A549 (cell line): ENCODE results near the gene MBNL1. TPM values are rescaled to one million over a fixed set of nuclear protein-coding genes. Genes with fewer than 3 reads are reported as not detected.

Experiments
- ATAC-seq, 2 experiments: fragments of 200-7000 bp in 1 of 2; fragments of >200 bp in 1 of 2; cut with Nextera tagmentation in 1 of 2; cut with Tn5 transposase in 1 of 2; 3 replicates each; pipeline versions ENCODE4 v1.8.0 to v1.9.1; 2018 to 2020; ENCODE audit warnings: mild to moderate bottlenecking in 1 of 2, moderate library complexity in 1 of 2
- CTCF ChIA-PET: fragments of 300-600 bp; sonication (Branson Sonifier 250); formaldehyde crosslinking; extraction: SDS; loops from one replicate; lab custom pipeline; 2021; ENCODE audit warnings: antibody characterized with exemption, inconsistent platforms; lab: Yijun Ruan, JAX
- POLR2A ChIA-PET: fragments of 350-600 bp; formaldehyde crosslinking; extraction: SDS; loops from one replicate; lab custom pipeline; 2021; ENCODE audit warnings: antibody characterized with exemption, inconsistent platforms; lab: Yijun Ruan, JAX
- DNase-seq, 2 experiments: peaks; one replicate each; pipeline versions ENCODE4 v3.0.0 to v3.0.0-alpha.2; 2011 to 2016; ENCODE audit warnings: low read depth in 1 of 2, low spot score in 1 of 2
- FAIRE-seq: peaks from 2 replicates; lab custom pipeline; 2011; peaks lifted over from hg19 to GRCh38; lab: Jason Lieb, UNC
- H3K27ac ChIP-seq, 2 experiments: fragments of >200 bp; sonication (Bioruptor Twin); formaldehyde crosslinking; 3 replicates each; pipeline ENCODE4 v1.5.1; 2016 to 2017
- H3K4me1 ChIP-seq: fragments of >200 bp; sonication (Bioruptor Twin); formaldehyde crosslinking; 3 replicates; pipeline ENCODE4 v1.6.1; 2016
- H3K4me2 ChIP-seq: fragments of >200 bp; sonication (Bioruptor Twin); formaldehyde crosslinking; 3 replicates; pipeline ENCODE4 v1.6.1; 2016
- H3K4me3 ChIP-seq: fragments of >200 bp; sonication (Bioruptor Twin); formaldehyde crosslinking; 3 replicates; pipeline ENCODE4 v1.5.1; 2016
- H3K9me3 ChIP-seq: fragments of >200 bp; sonication (Bioruptor Twin); formaldehyde crosslinking; 3 replicates; pipeline ENCODE4 v1.6.1; 2016
- CBX2 ChIP-seq: fragments of 200-600 bp; sonication (generic); IDR thresholded peaks from 2 replicates; pipeline ENCODE4 v1.6.1; 2016; ENCODE audit warnings: low read depth, mild to moderate bottlenecking, borderline replicate concordance
- CBX8 ChIP-seq: fragments of 200-600 bp; sonication (generic); IDR thresholded peaks from 2 replicates; pipeline ENCODE4 v1.6.1; 2016
- EHMT2 ChIP-seq: fragments of 200-600 bp; sonication (generic); IDR thresholded peaks from 2 replicates; pipeline ENCODE4 v1.6.1; 2016; ENCODE audit warnings: antibody characterized with exemption, low read depth, mild to moderate bottlenecking, moderate library complexity
- EP300 ChIP-seq, 2 experiments: fragments of >200 bp; sonication (Bioruptor Twin); formaldehyde crosslinking; IDR thresholded peaks; 2 replicates in 1 of 2; 3 replicates in 1 of 2; pipeline ENCODE4 v1.6.1; 2016 to 2017
- ESRRA ChIP-seq: fragments of 150-350 bp; IDR thresholded peaks from 2 replicates; pipeline ENCODE4 v1.6.1; 2014; ENCODE audit warnings: mild to moderate bottlenecking, low read length, borderline replicate concordance
- FOXS1 ChIP-seq: fragments of 250-450 bp; sonication (Bioruptor Pico); IDR thresholded peaks from 2 replicates; pipeline ENCODE4 v1.5.0; 2020; ENCODE audit warnings: mild to moderate bottlenecking, moderate library complexity
- HEYL ChIP-seq: fragments of 250-450 bp; sonication (Bioruptor Pico); IDR thresholded peaks from 2 replicates; pipeline ENCODE4 v1.8.0; 2021; ENCODE audit warnings: mild to moderate bottlenecking, moderate library complexity
- HOXB13 ChIP-seq: fragments of 250-450 bp; sonication (Bioruptor Pico); IDR thresholded peaks from 2 replicates; pipeline ENCODE4 v1.5.0; 2020; ENCODE audit warnings: low read depth, mild to moderate bottlenecking, moderate library complexity
- KDM1A ChIP-seq: fragments of 200-600 bp; sonication (generic); IDR thresholded peaks from 2 replicates; pipeline ENCODE4 v1.6.1; 2016; ENCODE audit warnings: low read depth, mild to moderate bottlenecking
- MAFK ChIP-seq: fragments of 450-650 bp; IDR thresholded peaks from 2 replicates; pipeline ENCODE4 v1.6.1; 2014; ENCODE audit not compliant: partially characterized antibody
- NFE2L2 ChIP-seq: fragments of 150-350 bp; conservative IDR thresholded peaks from 2 replicates; pipeline ENCODE4 v1.6.1; 2014; ENCODE audit warnings: low read length
- NPAS2 ChIP-seq: fragments of 250-450 bp; sonication (Bioruptor Pico); IDR thresholded peaks from 2 replicates; pipeline ENCODE4 v1.8.0; 2022; ENCODE audit warnings: mild to moderate bottlenecking, moderate library complexity, borderline replicate concordance
- NR3C1 ChIP-seq: fragments of >200 bp; sonication (Bioruptor Twin); formaldehyde crosslinking; IDR thresholded peaks from 3 replicates; pipeline ENCODE4 v1.6.1; 2017
- REST ChIP-seq: fragments of 200-600 bp; sonication (generic); IDR thresholded peaks from 2 replicates; pipeline ENCODE4 v1.6.1; 2016; ENCODE audit warnings: antibody characterized with exemption, mild to moderate bottlenecking, moderate library complexity
- SMC3 ChIP-seq: fragments of >200 bp; sonication (Bioruptor Twin); formaldehyde crosslinking; IDR thresholded peaks from 3 replicates; pipeline ENCODE4 v1.6.1; 2018; ENCODE audit warnings: inconsistent platforms
- USF2 ChIP-seq: fragments of 450-650 bp; IDR thresholded peaks from 2 replicates; pipeline ENCODE4 v1.6.1; 2014; ENCODE audit warnings: antibody characterized with exemption
- ZC3H11A ChIP-seq: fragments of 450-650 bp; IDR thresholded peaks from 2 replicates; pipeline ENCODE4 v1.6.1; 2014; ENCODE audit warnings: antibody characterized with exemption, mild to moderate bottlenecking
- ZFP36 ChIP-seq: fragments of 450-650 bp; IDR thresholded peaks from 2 replicates; pipeline ENCODE4 v1.6.1; 2014; ENCODE audit warnings: borderline replicate concordance; ENCODE audit not compliant: partially characterized antibody
- ZNF302 ChIP-seq: fragments of 250-450 bp; sonication (Bioruptor Pico); IDR thresholded peaks from 2 replicates; pipeline ENCODE4 v1.9.0; 2021; ENCODE audit warnings: inconsistent platforms, mild to moderate bottlenecking, moderate library complexity
- WGBS: methylation state at CpG from one replicate; pipeline ENCODE4 v1.1.6; 2017; ENCODE audit errors: missing lambda C conversion rate; 5-methylcytosine and 5-hydroxymethylcytosine counted together
- polyA plus RNA-seq, 4 experiments: library from polyadenylated mRNA; depleted of rRNA in 3 of 4; stranded (reverse); fragments of >200 nt; fragmentation: RNase III in 1 of 4; extraction: RNeasy Plus Mini Kit Qiagen cat#74134 plus additional on column Dnase treatment in 1 of 4; gene quantifications; 2 replicates in 3 of 4; 3 replicates in 1 of 4; pipeline ENCODE4 v1.2.3, GENCODE V29; 2011 to 2017
- TF ChIP-seq, protein P1 (sequence below): fragments of >200 bp; sonication (Bioruptor Twin); formaldehyde crosslinking; IDR thresholded peaks from 3 replicates; pipeline ENCODE4 v1.6.1; 2016
- TF ChIP-seq, protein P2 (sequence below): IDR thresholded peaks from 2 replicates; pipeline ENCODE4 v1.6.1; 2012; ENCODE audit warnings: low read depth, borderline replicate concordance

MBNL1 gene
- polyA plus RNA-seq, 2 of the 4 experiments (the other 2 are of a cell fraction), result 60.5 to 92.5 TPM

DNA sequence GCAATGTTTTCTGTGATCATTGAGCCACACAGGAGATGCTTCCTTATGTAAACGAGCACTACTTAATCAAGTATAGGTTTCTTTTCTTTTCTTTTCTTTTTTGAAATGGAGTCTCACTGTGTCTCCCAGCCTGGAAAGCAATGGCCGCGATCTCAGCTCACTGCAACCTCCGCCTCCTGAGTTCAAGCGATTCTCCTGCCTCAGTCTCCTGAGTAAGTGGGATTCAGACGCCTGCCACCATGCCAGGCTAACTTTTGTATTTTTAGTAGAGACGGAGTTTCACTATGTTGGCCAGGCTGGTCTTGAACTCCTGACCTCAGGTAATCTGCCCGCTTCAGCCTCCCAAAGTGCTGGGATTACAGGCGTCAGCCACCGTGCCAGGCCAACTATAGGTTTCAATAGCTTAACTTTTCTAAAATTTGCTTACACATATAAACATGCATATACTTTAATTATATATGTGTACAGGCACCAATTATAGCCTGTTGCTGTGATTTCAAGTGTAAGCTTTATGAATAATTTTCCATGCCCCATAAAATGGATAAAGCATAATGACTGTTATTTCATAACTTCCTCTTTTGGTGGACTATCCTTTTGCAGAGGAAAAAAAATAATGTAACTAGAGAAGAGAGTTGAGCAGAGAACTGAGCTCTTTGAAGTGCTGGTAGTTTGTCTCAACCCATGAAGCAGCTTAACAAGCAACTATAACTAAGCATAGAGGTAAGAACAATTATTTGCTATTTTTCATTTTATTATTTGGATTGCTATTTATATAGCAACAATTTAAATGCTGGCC lies 24.8 kb upstream of the MBNL1 start:
- TF ChIP-seq EP300 (IDR thresholded peaks at IDR 0.05), result no peak
- TF ChIP-seq, protein P1, sequence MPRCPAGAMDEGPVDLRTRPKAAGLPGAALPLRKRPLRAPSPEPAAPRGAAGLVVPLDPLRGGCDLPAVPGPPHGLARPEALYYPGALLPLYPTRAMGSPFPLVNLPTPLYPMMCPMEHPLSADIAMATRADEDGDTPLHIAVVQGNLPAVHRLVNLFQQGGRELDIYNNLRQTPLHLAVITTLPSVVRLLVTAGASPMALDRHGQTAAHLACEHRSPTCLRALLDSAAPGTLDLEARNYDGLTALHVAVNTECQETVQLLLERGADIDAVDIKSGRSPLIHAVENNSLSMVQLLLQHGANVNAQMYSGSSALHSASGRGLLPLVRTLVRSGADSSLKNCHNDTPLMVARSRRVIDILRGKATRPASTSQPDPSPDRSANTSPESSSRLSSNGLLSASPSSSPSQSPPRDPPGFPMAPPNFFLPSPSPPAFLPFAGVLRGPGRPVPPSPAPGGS, result no peak
- TF ChIP-seq ESRRA, result no peak
- no peak for TF ChIP-seq CBX8
- TF ChIP-seq CBX2, result no peak
- no peak for TF ChIP-seq NPAS2
- no peak for TF ChIP-seq KDM1A
- TF ChIP-seq, all 56 proteins: peak for 0
- FAIRE-seq (no peak), DNase-seq (no peak), ATAC-seq (no peak)
- Histone ChIP-seq H3K4me2 (no peak overlapping the region), H3K4me1 (no peaks in the 10 kb centered on the region; the same call in 2 of the 3 replicates), H3K9me3 (no peaks in the 10 kb centered on the region), H3K4me3 (no peak overlapping the region), H3K27ac (no peak overlapping the region)
- 90% methylated on average over 10 of the region's 10 CpGs for WGBS
- ChIA-PET POLR2A (no interaction called here), CTCF (interaction anchor here (0.6 to 1.2 kb wide), 2 partner anchors 10 to 13 kb away, joined by 3 read pairs; no protein-coding TSS in a partner anchor)

- CTCF ChIA-PET, result interaction anchor here (1.2 kb wide), 1 partner anchor 10 kb away, joined by 3 read pairs; no protein-coding TSS in a partner anchor
- no peak for DNase-seq
- Histone ChIP-seq H3K4me2 (no peak overlapping the region), H3K9me3 (no peaks in the 10 kb centered on the region), H3K4me3 (no peak overlapping the region), H3K27ac (no peak overlapping the region), H3K4me1 (no peaks in the 10 kb centered on the region; the same call in 2 of the 3 replicates)
- 63% methylated on average over 2 of the region's 2 CpGs for WGBS
- TF ChIP-seq FOXS1 (CRISPR knock-in tag) (no peak), HEYL (CRISPR knock-in tag) (no peak), REST (no peak), KDM1A (no peak), ZFP36 (no peak), EP300 (IDR thresholded peaks at IDR 0.05) (no peak), NR3C1 (no peak), NPAS2 (no peak), NFE2L2 (no peak), USF2 (no peak), EHMT2 (no peak), HOXB13 (CRISPR knock-in tag) (no peak), ZNF302 (CRISPR knock-in tag) (no peak), SMC3 (no peak), MAFK (no peak), ZC3H11A (no peak)
- TF ChIP-seq, protein P2, sequence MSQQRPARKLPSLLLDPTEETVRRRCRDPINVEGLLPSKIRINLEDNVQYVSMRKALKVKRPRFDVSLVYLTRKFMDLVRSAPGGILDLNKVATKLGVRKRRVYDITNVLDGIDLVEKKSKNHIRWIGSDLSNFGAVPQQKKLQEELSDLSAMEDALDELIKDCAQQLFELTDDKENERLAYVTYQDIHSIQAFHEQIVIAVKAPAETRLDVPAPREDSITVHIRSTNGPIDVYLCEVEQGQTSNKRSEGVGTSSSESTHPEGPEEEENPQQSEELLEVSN, result no peak
- FAIRE-seq, result no peak
- POLR2A ChIA-PET, result no interaction called here
- ATAC-seq, result no peak
Measured at GRCh38 chr3:152244517-152244888, 24.2 kb upstream of the MBNL1 start.
